C4-2B (cell line): ENCODE data around the gene MTMR12.

Experiments
- H3K27ac ChIP-seq: fragments of 450-650 bp; 2 replicates; pipeline ENCODE4 v1.5.1; 2017
- CTCF ChIP-seq: fragments of 450-650 bp; conservative IDR thresholded peaks from 2 replicates; pipeline ENCODE4 v1.5.1; 2017; ENCODE audit warnings: mild to moderate bottlenecking
- ZFX ChIP-seq: fragments of 450-650 bp; IDR thresholded peaks from 2 replicates; pipeline ENCODE4 v1.6.1; 2017

MTMR12 gene

GRCh38 chr5:32270178-32270577 lies 42.6 kb downstream of the MTMR12 start:
- no peak overlapping the region for H3K27ac ChIP-seq
- TF ChIP-seq ZFX (no peak), CTCF (no peak)

GRCh38 chr5:32265902-32266301 lies 46.8 kb downstream of the MTMR12 start:
- TF ChIP-seq ZFX (no peak), CTCF (no peak)
- H3K27ac ChIP-seq = no peak overlapping the region

GRCh38 chr5:32264957-32265572 lies 47.7 kb downstream of the MTMR12 start:
- no peak for TF ChIP-seq CTCF
- no peak for TF ChIP-seq ZFX
- no peak overlapping the region for H3K27ac ChIP-seq

GRCh38 chr5:32263684-32264083 lies 49.1 kb downstream of the MTMR12 start:
- H3K27ac ChIP-seq = no peak overlapping the region
- no peak for TF ChIP-seq ZFX
- TF ChIP-seq CTCF = no peak

GRCh38 chr5:32261198-32261597 lies 51.5 kb downstream of the MTMR12 start:
- TF ChIP-seq CTCF (no peak), ZFX (no peak)
- no peak overlapping the region for H3K27ac ChIP-seq

GRCh38 chr5:32259033-32259432 lies 53.7 kb downstream of the MTMR12 start:
- TF ChIP-seq CTCF (no peak), ZFX (no peak)
- no peak overlapping the region for H3K27ac ChIP-seq

- TF ChIP-seq ZFX = no peak
- no peak for TF ChIP-seq CTCF
- H3K27ac ChIP-seq = no peak overlapping the region
Observed at GRCh38 chr5:32258424-32258823, 54.3 kb downstream of the MTMR12 start.
